ENCODE measurements around the gene NDUFV2. TPM values are rescaled to one million over a fixed set of nuclear protein-coding genes. Genes with fewer than 3 reads are reported as not detected.
"Not testable (repeated sequence)": the region's sequence is repeated elsewhere in the genome, so short reads cannot be mapped to it uniquely, and the experiment has no call there.

NDUFV2 gene
- total RNA-seq, 1 experiment from 2014 or later: 227 TPM

DNA sequence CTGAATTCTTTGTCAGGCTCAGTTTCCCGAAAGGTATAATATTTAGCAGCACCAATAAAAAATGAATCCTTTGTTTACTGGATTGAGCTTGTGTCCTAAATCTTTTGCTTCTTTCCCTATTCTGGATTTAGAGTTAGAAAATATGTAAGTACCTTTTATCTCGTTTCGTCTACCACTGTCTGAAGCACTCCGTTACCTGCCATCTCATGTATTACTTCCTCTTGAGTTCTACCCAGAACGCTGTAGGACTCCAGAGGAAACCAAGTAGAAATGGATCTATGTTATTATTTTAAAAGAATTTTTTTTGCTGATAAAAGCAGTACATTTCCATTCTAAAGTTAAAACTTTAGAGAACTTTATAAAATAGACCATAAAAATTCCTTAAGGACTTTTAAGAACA is 47.6 kb downstream of the NDUFV2 start:
- DNase-seq (ENCODE audit: low read depth): no peak

- no peak for DNase-seq (ENCODE audit: low read depth)
These were observed 50.8 kb downstream of the NDUFV2 start for GRCh38 chr18:9153256-9153655.

DNA sequence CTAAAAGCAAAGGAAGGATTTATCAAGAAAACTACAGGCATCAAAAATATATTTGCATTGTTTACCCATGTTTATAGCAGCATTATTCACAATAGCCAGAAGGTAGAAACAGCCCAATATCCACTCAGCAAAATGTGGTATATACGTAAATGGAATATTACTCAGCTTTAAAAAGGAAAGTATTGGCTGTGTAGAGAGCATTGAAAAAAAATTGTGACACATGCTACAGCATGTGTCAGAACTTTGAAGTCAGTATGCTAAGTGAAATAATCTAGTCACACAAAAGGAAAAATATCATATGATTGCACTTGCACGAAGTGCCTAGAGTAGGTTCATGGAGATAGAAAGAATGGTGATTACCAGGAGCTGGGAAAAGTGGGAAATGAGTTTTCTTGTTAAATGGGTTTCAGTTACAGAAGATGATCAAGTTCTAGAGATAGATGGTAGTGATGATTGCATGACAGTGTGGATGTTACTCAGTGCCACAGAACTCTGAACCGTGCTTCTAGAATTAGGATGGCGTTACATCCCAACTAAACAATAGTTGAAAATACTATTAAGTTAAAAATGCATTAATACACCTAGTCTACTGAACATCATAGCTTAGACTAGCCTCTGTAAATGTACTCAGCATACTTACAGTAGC is 54.2 kb downstream of the NDUFV2 start:
- DNase-seq (ENCODE audit: low read depth): no peak

- DNase-seq (ENCODE audit: low read depth): no peak
These were observed 55.3 kb downstream of the NDUFV2 start for GRCh38 chr18:9157806-9158205.

GRCh38 chr18:9160014-9160413 is 57.5 kb downstream of the NDUFV2 start:
- no peak for DNase-seq (ENCODE audit: low read depth)

DNA sequence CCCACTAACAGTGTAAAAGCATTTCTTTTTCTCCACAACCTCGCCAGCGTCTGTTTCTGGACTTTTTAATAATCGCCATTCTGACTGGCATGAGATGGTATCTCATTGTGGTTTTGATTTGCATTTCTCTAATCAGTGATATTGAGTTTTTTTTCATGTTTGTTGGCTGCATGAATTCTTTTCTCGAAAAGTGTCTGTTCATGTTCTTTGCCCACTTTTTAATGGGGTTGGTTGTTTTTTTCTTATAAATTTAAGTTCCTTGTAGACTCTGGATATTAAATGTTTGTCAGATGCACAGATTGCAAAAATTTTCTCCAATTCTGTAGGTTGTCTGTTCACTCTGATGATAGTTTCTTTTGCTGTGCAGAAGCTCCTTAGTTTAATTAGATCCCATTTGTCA is 60.2 kb downstream of the NDUFV2 start:
- DNase-seq (ENCODE audit: low read depth): not testable (repeated sequence)

DNA sequence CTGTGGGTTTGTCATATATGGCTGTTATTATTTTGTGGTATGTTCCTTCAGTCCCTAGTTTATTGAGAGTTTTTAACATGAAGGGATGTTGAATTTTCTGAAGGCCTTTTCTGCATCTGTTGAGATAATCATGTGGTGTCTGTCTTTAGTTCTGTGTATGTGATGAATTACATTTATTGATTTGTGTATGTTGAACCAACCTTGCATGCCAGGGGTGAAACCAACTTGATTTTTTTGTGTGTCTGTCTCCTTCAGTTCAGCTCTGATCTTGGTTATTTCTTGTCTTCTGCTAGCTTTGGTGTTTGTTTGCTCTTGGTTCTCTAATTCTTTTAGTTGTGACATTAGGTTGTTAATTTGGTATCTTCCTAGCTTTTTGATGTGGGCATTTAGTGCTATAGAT is 61.6 kb downstream of the NDUFV2 start:
- DNase-seq (ENCODE audit: low read depth): not testable (repeated sequence)

DNA sequence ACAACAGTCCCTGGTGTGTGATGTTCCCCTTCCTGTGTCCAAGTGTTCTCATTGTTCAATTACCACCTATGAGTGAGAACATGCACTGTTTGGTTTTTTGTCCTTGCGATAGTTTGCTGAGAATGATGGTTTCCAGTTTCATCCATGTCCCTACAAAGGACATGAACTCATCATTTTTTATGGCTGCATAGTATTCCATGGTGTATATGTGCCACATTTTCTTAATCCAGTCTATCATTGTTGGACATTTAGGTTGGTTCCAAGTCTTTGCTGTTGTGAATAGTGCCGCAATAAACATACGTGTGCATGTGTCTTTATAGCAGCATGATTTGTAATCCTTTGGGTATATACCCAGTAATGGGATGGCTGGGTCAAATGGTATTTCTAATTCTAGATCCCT is 63.4 kb downstream of the NDUFV2 start:
- not testable (repeated sequence) for DNase-seq (ENCODE audit: low read depth)

DNA sequence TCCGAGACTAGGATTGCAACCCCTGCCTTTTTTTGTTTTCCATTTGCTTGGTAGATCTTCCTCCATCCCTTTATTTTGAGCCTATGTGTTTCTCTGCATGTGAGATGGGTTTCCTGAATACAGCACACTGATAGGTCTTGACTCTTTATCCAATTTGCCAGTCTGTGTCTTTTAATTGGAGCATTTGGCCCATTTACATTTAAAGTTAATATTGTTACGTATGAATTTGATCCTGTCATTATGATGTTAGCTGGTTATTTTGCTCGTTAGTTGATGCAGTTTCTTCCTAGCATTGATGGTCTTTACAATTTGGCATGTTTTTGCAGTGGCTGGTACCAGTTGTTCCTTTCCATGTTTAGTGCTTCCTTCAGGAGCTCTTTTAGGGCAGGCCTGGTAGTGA is 67.0 kb downstream of the NDUFV2 start:
- not testable (repeated sequence) for DNase-seq (ENCODE audit: low read depth)

GRCh38 chr18:9171919-9172318 is 69.4 kb downstream of the NDUFV2 start:
- DNase-seq (ENCODE audit: low read depth): not testable (repeated sequence)

DNA sequence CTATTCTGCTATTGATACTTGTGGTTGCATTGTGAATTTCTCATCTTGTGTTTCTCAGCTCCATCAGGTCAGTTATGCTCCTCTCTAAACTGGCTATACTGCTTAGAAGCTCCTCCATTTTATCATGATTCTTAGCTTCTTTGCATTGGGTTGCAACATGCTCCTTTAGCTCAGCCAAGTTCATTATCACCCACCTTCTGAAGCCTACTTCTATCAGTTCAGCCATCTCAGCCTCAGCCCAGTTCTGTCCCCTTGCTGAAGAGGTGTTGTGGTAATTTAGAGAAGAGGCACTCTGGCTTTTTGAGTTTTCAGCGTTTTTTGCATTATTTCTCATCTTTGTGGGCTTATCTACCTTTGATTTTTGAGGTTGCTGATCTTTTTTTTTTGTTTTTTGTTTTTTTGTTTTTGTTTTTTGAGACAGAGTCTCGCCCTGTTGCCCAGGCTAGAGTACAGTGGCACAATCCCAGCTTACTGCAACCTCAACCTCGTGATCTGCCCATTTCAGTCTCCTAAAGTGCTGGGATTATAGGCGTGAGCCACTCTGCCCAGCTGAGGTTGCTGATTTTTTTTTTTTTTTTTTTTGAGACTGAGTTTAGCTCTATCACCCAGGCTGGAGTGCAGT is 70.1 kb downstream of the NDUFV2 start:
- DNase-seq (ENCODE audit: low read depth): no peak

DNA sequence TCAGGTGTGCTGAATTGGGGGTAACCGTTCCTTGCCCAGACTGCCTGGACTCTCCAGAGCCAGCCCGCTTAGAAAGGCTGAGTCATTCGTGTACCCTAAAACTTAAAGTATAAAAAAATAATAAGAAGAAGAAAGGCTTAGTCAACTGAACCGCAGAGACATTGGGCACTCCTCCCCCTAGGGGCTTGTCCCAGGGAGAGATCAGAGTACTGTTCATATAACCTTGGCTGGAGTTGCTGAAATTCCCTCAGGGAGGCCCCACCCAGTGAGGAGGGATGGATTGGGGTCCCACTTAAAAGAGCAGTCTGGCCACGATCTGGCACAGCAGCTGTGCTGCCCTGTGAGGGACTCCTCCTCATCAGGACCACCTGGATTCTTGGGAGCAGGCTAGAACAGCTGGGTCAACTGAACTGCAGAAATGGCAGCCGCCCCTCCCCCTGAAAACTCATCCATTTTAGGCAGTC is 71.3 kb downstream of the NDUFV2 start:
- DNase-seq (ENCODE audit: low read depth): no peak

DNA sequence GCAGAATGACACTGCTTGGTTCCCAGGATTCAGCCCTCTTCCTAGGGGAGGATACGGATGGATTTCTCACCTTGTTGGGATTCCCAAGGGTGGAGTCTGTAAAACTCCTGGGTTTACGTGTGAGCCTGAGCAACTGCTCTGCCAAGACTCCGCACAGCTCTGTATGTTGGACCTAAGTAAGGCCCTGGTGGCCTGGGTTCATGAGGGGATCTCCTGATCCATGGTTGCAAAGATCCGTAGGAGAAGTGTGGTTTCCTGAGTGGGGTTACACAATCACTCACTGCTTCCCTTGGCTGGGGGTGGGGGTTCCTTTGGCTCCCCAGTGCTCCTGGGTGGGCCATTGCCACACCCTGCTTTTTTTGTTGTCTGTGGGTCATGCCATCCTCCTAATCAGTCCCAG is 71.8 kb downstream of the NDUFV2 start:
- no peak for DNase-seq (ENCODE audit: low read depth)

GRCh38 chr18:9175115-9175514 is 72.6 kb downstream of the NDUFV2 start:
- no peak for DNase-seq (ENCODE audit: low read depth)

- DNase-seq (ENCODE audit: low read depth): no peak
These were observed 74.5 kb downstream of the NDUFV2 start for GRCh38 chr18:9177031-9177430.

GRCh38 chr18:9177466-9177865 is 75.0 kb downstream of the NDUFV2 start:
- DNase-seq (ENCODE audit: low read depth): no peak

DNA sequence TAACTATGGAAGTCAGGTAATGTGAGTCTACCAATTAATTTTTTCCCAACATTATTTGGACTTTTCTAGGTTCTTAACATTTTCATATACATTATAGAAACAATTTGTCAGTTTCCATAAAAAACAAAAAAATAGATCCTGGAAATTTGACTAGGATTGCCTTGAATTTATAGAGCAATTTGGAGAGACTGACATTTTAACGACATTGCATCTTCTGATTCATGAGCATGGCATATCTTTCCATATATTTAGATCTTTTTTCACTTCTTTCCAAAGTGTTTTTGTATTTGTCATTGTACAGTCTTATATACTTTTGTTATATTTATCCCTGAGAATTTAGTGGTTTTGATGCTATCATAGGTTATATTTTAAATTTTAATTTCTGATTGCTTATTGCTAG is 76.1 kb downstream of the NDUFV2 start:
- no peak for DNase-seq (ENCODE audit: low read depth)

GRCh38 chr18:9181275-9181674 is 78.8 kb downstream of the NDUFV2 start:
- no peak for DNase-seq (ENCODE audit: low read depth)

DNA sequence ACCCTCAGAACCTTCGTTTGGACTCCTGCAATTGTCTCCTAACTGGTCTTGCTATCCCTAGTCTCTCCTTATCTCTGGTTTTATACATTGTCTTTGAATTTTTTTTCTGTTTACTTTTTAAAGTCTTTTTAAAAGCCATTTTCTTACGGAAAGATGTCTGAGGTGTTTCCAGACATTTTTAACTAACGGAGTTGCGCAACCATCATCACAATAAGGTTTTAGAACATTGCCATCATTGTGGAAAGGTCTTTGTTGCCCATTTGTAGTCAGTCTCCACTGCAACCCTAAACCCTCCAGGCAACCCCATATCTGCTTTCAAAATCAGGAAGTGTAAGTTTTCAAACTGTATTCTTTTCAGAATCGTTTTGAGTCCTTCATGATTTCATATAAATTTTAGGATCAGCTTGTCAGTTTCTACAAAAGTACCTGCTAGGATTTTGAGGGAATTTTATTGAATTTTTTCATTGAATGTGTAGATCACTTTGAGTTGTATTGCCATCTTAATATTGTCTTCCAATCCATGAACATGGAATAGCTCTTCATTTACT is 80.4 kb downstream of the NDUFV2 start:
- DNase-seq (ENCODE audit: low read depth): no peak

Data from HT1080 (cell line).